Measurements from ENCODE around the gene DTNA.
"Not testable (repeated sequence)": the region's sequence is repeated elsewhere in the genome, so short reads cannot be mapped to it uniquely, and the experiment has no call there.

The DTNA gene

DNA sequence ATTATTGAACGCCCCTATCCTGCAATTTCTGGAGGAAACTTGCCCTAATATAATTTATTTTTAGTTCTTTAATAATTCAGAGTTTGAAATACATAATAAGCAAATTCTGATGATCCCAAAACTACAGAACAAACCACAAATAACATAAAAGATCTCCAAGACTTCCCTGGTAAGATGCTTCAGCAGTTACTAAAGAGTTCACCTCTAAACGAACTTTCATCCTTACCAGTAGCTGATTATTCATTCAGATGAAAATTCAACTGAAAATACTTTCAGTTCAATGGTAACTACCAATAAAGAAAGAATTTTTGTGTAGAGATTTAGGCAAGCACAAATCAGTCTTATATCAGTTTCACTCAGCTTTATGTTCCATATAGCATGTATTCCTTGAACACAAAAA, 201.0 kb downstream of the DTNA start:
- DNase-seq = no peak

DNA sequence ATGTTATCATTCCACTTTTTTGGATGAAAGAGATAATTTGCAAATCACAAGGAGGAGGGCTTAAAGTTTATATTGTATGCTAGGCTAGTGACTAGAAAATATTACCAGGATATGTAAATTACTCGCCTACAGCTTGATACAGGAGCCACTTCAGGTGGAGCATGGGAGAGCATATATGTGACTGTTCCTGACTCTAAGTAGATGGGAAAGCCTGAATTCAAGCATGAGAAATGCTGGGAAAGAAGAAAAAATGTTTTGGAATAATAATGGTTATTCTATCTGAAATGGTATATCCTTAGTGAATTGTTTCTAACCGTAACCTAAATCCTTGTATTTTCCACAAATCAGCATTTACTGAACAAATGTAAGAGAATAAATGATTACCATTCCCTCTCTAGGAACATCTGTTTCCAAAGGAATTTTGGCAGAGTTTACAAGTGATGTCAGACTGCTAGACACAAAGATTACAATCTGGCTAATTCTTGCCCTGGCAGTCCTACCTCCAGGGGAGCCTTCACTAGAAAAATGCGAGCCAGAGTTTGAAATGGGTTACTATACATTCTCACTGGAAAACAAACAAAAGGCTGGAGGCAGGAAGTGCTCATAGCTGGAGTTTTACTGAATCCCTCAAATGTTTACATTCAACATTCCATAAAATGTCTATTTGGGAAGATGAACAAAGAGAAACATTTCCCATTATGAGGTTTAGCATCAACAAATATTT, 201.7 kb downstream of the DTNA start:
- no peak for DNase-seq

DNA sequence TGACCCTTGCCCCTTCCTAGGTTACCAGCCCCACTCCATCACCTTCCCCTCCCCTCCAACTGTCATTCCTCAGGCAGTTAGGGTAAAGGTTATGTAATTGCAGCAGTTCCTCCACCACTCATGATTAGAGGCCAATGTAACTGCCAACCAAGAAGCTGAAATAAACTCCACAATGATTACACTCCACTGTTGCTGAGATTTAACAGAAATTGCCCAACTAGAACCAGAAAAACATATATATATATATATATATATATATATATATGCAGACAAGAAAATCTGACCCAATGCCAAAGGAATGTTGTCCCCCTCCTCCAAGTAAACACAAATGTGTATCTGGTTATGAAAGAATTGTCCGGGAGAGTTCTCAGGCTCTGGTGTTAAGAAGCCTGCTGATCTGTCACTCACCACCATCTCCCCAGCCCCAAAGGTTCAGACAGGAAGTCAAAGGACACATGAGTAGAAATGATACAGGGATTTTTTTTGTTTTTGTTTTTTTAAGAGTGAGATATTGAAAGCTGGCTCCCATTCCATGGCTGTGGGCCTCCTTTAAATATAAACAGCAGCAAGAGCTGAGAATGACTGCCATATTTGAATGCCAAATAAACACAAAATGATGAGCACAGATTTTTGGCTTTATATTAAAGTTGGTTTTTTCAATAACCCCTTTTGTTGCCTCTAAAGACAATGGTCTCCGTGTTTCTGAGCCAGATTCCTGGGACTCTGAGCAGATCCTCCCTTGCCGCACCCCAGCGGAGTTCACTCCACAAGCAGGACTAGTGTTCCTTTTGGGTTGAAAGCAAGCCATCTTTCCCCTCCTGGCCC, 204.0 kb downstream of the DTNA start:
- DNase-seq = no peak

DNA sequence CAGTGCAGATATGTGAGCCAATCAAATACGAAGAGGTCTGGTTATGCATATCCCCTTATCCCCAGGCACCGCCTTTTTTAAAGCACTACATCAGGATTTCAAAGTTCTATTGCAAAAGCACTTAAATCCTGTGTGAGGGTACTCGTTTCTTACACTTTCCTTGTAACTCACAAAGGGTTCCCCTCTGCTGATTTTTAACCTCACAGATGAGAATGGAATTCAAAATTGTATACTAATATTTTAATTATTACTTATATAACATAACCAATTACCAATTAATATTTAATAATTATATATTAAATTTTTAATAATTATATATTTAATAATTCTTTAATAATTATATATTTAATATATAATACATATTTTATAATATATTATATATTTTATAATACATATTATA, 204.9 kb downstream of the DTNA start:
- DNase-seq = no peak

DNA sequence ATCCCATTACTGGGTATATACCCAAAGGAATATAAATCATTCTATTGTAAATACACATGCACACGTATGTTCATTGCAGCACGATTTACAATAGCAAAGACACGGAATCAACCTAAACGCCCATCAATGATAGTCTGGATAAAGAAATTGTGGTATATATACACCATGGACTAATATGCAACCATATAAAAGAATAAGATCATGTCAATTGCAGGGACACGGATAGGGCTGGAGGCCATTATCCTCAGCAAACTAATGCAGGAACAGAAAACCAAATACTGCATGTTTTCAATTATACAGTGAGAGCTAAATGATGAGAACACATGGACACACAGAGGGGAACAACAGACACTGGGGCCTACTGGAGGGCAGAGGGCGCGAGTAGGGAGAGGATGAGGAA, 206.4 kb downstream of the DTNA start:
- not testable (repeated sequence) for DNase-seq

DNA sequence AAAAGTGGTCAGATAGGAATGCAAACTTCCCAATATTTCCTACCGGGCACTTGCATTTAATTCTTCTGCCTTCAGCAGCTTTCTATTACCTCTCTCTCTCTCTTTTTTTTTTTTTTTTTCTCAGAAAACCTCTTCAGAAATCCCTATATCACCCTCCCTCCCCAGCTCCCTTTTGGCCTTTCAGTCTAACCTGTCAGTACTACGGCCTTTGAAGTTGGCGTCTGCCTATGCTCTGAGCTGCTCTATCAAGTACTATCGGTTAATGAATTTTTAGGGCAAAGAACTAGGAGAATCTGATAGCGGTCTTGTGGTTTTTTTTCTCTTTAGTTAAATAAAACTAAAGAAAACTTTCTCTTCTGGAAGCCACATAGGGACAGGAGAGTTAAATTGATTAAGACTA, 208.8 kb downstream of the DTNA start:
- no peak for DNase-seq

DNA sequence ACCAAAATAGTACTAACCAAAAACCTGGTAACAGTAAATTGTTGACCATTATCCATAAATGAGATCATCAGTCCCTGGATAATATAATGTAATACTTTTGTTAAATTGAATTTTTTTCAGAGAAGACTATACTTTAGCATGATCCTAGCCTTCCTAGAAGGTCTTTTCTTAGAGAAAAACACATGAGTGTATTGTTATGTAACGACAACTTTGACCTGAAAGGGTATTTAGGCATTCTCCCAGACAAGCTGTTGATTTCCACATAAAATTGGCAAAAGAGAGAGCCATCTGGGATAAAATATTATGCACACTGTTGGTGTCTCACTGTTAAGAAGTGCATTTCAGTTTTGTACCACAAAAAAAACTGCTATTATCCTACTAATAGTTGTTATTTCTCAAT, 211.1 kb downstream of the DTNA start:
- DNase-seq = no peak

DNA sequence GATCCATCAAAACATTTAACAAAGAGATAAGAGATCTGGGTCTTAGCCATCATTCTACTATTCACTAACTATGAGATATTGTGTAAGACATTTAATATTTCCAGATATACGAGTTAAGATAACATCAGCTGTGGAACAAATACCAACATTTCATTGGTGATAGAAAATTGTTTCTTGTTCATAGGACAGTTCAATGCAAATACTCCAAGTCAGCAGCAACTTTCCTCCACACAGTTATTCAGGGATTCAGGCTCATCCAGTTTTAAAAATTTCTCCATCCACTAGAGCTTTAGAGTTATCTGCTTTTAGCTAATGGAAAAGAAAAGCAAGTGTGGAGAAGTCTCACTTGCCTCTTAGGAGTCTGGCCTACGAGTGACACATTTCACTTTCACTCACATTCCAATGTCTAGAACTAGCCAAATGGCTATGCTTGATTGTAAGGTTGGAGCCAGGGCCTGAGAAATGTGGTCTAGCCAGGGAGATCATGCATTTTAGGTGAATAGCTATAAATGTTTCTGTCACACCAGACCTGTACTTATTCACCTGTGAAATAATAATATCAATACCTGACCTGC, 211.8 kb downstream of the DTNA start:
- no peak for DNase-seq

DNA sequence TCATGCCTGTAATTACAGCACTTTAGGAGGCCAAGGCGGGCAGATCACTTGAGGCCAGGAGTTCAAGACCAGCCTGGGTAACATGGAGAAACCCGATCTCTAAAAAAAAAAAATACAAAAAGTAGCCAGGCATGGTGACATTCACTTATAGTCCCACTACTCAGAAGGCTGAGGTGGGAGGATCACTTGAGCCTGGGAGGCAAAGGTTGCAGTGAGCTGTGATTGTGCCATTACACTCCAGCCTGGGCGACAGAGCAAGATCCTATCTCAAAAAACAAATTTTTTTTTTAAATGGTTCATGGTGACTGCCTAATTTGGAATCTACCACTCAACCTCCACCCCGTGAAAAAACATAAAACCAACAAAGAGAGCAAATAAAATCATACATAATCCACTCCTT, 212.5 kb downstream of the DTNA start:
- not testable (repeated sequence) for DNase-seq

DNA sequence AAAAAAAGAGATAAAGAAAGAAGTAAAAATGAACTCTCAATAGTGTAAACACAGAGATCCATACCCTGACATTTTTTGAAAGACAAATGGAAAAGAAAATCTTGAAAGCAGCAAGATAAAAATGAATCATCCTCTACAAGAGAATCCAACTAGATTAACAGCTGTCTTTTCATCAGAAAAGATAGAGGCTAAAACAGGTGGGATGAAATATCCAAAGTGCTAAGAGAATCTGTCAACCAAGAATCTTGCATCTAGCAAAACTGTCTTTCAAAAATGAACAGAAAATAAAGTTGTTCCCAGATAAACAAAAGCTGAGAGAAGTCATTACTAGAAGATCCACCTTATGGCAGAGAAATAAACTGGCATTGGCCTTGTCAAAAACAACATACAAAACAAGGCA, 213.8 kb downstream of the DTNA start:
- no peak for DNase-seq

DNA sequence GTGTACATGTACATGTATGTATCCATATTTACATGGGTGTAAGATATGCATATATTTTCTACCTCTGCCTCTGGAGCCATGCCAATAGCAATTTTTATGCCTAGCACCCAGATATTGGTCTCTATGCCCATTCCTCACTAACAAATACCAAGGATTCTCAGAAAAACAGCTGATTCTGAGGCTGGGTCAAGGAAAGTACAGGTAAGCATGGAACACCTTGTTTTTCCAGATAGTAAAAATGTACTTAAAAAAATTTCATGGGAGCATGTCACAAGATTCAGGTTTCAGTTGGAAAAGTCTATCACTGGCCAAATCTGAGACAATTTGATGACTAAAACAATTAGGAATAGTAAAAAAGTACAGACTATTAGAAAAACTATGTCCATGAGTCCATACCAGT, 216.6 kb downstream of the DTNA start:
- DNase-seq = no peak

DNA sequence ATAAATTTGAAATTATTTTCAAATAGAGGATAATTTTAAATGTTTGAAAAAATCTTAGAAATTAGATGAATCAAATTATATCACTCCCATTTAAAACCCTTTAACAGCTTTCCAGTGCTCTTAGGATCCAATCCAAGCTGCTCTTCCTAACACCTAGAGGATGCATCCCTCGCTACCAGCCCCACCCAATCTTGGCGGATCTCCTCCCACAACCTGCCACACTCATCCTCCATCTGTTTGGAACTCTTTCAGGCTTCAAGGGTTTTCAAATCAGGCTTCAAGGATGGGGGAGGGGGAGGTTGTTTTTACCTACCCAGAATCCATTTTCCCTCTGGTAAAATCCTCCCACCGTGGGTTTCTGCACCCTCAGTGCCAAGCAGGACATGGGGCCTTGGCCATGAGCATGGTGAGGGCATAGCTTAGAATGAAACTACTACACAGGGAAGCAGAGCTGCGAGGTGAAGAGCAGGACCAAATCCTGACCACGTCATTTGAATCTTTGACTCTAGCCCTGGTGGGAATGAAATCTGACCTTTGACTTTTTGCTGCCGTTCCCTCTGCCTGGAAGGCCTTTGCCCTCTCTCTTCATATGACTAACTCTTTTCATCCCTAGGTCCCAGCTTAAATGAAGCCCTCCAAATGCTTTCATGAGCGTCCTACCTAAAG, 218.1 kb downstream of the DTNA start:
- no peak for DNase-seq

DNA sequence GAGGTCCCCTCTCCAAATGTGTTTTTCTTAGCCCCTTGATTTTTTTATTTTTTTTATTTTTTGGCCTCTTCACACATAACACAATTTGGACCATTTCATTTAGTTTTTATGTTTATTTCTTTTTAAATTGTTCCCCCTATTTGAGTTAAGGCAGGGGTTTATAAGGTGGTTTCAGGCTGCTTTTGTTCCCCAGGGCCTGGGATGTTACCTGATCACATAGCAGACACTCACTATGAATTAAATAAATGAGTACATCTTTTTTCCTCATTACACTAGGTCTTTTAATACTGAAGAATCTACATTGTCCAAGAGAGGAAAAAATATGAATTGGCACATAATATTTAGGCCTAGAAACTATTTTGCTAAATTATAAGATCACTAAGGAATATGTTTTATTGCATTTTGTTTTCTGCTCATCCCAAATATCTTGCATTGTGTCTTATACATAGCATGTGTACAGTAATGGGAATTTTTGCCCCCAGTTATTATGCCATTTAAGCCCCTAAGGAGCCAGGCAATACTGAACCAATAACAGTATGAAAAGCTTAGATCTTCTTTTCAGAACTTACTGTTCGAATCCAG, 218.7 kb downstream of the DTNA start:
- DNase-seq = no peak

DNA sequence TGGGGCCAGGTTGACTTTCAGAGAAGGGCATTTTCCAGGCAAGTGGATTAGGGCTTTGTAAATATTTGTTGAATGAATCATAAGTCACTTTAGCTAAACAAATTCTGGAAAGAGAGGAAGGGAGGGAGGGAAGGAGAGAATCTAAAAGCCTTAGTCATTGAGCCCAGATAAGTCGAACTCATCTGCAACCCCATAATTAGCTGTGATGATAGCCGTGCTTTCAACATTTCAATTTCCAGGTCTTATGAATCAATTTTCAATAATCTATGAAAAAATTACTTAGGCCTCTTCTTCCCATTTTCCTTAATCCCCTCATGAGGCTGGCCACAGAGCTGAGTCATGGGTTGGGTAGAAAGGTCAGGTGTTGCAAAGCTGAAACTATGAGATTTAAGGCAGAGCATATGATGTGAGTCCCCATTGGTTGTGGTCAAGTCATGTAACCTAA, 219.3 kb downstream of the DTNA start:
- no peak for DNase-seq

DNA sequence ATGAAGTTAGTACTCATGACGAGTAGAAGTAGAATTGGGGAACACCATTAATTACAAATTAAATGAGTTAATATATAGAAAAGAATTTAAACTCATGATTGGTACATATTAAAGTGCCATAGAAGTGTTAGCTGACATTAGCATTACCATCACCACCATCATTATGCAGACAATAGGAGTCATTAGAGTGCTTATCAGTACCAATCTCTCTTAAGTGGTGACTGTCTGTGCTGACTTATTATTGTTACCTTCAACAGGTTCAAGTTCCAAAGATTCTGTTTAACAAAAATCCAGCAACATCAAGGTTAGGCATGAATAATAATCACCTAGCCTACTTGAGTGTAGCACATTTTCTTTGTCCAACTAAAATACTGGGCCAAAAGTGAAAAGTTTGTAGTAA, 222.3 kb downstream of the DTNA start:
- no peak for DNase-seq

DNA sequence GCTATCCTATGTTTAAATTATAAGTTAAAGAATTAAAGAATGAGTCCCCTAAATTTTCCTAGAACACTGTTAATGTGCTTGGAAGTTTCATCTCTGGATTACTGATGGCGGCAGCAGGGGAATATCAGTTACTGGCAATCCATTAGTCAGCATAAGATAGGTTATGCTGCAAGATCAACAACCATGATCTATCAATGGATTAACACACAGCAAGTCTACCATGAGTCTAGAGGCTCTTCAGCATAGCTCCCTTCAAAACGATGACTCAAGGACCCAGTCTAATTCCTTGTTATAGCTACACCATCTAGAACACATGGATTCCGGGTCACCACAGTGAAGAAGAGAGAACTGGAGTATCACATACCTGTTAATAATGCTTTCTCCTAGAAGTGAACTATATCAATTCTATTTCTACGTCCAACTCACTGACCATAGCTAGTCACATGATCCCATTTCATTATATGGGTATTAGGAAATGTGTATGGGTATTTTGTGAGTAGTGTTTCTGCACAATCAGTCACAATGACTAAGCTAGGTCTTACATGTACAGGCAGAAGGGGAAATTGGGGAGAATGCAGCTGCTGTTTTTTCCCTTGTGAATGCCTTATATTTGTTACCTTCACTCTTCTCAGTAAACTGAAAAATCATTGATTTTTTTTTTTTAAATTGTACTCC, 222.8 kb downstream of the DTNA start:
- no peak for DNase-seq

DNA sequence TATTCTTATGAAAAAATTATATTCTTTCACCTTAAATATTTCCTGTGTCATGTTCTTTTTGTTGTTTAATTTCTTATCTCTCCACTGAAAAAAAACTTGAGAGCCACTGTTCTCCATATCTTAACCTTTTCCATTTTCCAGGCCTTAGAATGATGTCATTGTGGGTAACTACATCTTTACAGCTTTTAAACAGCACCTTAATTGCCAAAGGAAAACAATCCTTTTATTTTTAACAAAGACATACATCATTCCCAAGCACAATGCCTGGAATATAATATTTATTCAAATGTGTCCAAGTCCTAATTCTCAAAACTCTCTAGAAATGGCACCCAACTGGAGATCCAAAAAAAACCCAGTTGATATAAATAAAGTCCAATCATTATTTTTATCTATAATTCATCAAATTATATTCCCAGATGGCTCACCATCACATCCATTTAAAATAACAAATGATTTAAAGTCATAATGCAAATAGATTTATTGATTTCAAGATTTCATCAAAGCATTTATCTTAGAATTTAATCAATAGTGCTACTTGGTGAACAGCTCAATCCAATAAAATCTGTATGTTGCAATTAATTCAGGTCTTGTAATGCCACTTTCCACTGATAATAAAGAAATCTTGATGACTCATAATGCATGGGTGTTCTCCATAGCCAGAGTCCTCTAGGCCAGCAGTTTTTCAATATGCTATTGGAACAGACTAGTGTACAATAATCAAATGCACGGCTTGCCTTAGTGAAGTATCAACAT, 224.0 kb downstream of the DTNA start:
- DNase-seq = no peak

DNA sequence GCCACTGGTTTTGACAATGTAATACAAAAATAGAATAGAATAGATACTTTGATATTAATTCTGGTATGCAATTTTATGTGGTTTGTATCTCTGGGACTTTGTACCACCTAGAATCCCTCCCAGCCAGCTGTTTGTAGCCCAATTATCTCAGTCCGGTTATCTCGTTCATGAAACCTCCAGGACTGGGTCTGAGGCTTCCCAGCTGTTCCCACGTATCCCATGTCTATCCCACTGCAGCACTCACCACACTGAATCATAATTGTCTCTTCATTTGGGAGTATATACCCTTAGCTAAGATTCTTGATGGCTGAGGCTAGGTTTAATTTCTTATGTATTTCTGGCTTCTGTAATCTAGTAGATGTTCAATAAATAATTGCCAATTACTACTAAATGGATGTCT, 226.7 kb downstream of the DTNA start:
- DNase-seq = no peak

DNA sequence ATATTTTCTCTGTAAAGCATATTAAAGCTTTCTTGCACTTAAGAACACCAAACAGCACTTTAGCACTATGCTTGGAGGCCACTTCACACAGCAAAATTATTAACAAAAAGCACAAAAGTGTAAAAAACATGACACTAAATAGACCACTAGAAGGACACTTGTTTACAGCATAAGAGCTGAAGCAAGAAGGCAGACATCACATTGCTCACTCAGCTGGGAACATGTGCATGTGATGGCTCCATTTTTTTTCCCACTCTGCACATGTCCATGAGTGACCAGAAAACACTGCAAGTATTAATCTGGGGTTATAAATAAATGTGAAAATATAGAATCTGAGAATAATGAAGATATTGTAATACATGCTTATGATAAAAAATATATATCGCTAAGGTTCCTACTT, 228.0 kb downstream of the DTNA start:
- no peak for DNase-seq

Data from activated T-cell treated with anti-CD3 and anti-CD28 coated beads, Interleukin-2, amount 50 U/mL, for 1 hour (primary cell).